GM12878 (cell line): ENCODE measurements around the gene SUSD1. TPM values are rescaled to one million over a fixed set of nuclear protein-coding genes. Genes with fewer than 3 reads are reported as not detected.

Experiments used
- ATAC-seq: fragments of 200-7000 bp; cut with Tn5 transposase; 3 replicates; pipeline ENCODE4 v1.9.1; 2020; ENCODE audit warnings: mild to moderate bottlenecking, moderate library complexity
- BruUV-seq: library from RNA; stranded (reverse); fragments of 400-500 nt; replicated peaks from 2 replicates; lab custom pipeline; 2021; lab: Mats Ljungman, UMichigan
- CTCF ChIA-PET: fragments of 300-600 bp; sonication (Branson Sonifier 250); formaldehyde crosslinking; extraction: SDS; loops from one replicate; lab custom pipeline; 2021; ENCODE audit warnings: inconsistent platforms; lab: Yijun Ruan, JAX
- POLR2A ChIA-PET: fragments of 350-600 bp; formaldehyde crosslinking; extraction: SDS; loops from one replicate; lab custom pipeline; 2021; ENCODE audit warnings: inconsistent platforms; lab: Charles Lee
- RAD21 ChIA-PET: fragments of 300-600 bp; sonication (Branson Sonifier 250); formaldehyde crosslinking; loops from one replicate; lab custom pipeline; 2023; ENCODE audit warnings: antibody characterized with exemption; ENCODE audit not compliant: unreplicated experiment; lab: Charles Lee
- SMC1A ChIA-PET: fragments of 300-600 bp; sonication (Branson Sonifier 250); formaldehyde crosslinking; loops from one replicate; lab custom pipeline; 2023; ENCODE audit not compliant: unreplicated experiment, uncharacterized antibody; lab: Charles Lee
- DNase-seq: peaks from one replicate; pipeline ENCODE4 v3.0.0-alpha.2; 2011; ENCODE audit warnings: low read depth, low spot score
- FAIRE-seq: peaks from 3 replicates; lab custom pipeline; 2011; peaks lifted over from hg19 to GRCh38; lab: Jason Lieb, UNC
- H2AFZ ChIP-seq: 2 replicates; pipeline ENCODE4 v1.6.0; 2011; ENCODE audit warnings: low read depth, low read length, control low read depth; ENCODE audit not compliant: control insufficient read depth
- H3K27ac ChIP-seq: 2 replicates; pipeline ENCODE4 v1.5.1; 2011; ENCODE audit warnings: control low read depth; ENCODE audit not compliant: control insufficient read depth, insufficient read depth
- H3K27me3 ChIP-seq, 2 experiments: replicated peaks in 1 of 2; 2 replicates each; pipeline versions ENCODE4 v1.6.0 to v1.6.1; 2011; ENCODE audit warnings: low read length in 1 of 2; ENCODE audit not compliant: control insufficient read depth in 2 of 2, insufficient read depth in 2 of 2
- H3K36me3 ChIP-seq, 2 experiments: 2 replicates each; pipeline ENCODE4 v1.5.1; 2011; ENCODE audit warnings: low read length in 1 of 2; ENCODE audit not compliant: control insufficient read depth in 2 of 2, insufficient read depth in 2 of 2
- H3K4me1 ChIP-seq: 2 replicates; pipeline ENCODE4 v1.6.1; 2011; ENCODE audit warnings: mild to moderate bottlenecking, low read length, moderate library complexity, mixed read lengths; ENCODE audit not compliant: control insufficient read depth, insufficient read depth
- H3K4me2 ChIP-seq: 2 replicates; pipeline ENCODE4 v1.6.0; 2011; ENCODE audit warnings: control low read depth; ENCODE audit not compliant: control insufficient read depth, insufficient read depth
- H3K4me3 ChIP-seq: fragments of 200-600 bp; sonication (generic); 2 replicates; pipeline ENCODE4 v1.5.1; 2016
- H3K79me2 ChIP-seq: 2 replicates; pipeline ENCODE4 v1.6.0; 2011; ENCODE audit warnings: low read length; ENCODE audit not compliant: control insufficient read depth, insufficient read depth
- H3K9ac ChIP-seq: 2 replicates; pipeline ENCODE4 v1.8.0; 2011; ENCODE audit warnings: low read length, control low read depth, mixed read lengths; ENCODE audit not compliant: control insufficient read depth, insufficient read depth
- H3K9me3 ChIP-seq: replicated peaks from 3 replicates; pipeline ENCODE4 v1.5.1; 2011; ENCODE audit warnings: mild to moderate bottlenecking, low read length; ENCODE audit not compliant: control insufficient read depth, insufficient read depth
- H4K20me1 ChIP-seq: 2 replicates; pipeline ENCODE4 v1.6.0; 2011; ENCODE audit not compliant: control insufficient read depth, insufficient read depth
- BCL11A ChIP-seq: IDR thresholded peaks from 2 replicates; pipeline ENCODE4 v1.6.1; 2011; ENCODE audit warnings: low read depth, low read length
- CHD2 ChIP-seq: IDR thresholded peaks from 2 replicates; pipeline ENCODE4 v1.6.1; 2011; ENCODE audit warnings: low read depth, low read length, improper control_type of control experiment, borderline replicate concordance
- E2F4 ChIP-seq: IDR thresholded peaks from 2 replicates; pipeline ENCODE4 v1.6.1; 2012; ENCODE audit warnings: low read depth, low read length, improper control_type of control experiment
- EZH2 ChIP-seq: IDR thresholded peaks from 2 replicates; pipeline ENCODE4 v1.6.1; 2012; ENCODE audit warnings: low read depth, mild to moderate bottlenecking, control low read depth, inconsistent platforms, low read length, borderline replicate concordance; ENCODE audit not compliant: control insufficient read depth
- IKZF1 ChIP-seq: fragments of 450-650 bp; conservative IDR thresholded peaks from 2 replicates; pipeline ENCODE4 v1.6.1; 2017; ENCODE audit warnings: antibody characterized with exemption, mild to moderate bottlenecking
- NR2F1 ChIP-seq: fragments of 450-650 bp; conservative IDR thresholded peaks from 2 replicates; pipeline ENCODE4 v1.6.1; 2017; ENCODE audit warnings: mild to moderate bottlenecking
- RELB ChIP-seq: fragments of 450-650 bp; IDR thresholded peaks from 2 replicates; pipeline ENCODE4 v1.6.1; 2017; ENCODE audit warnings: low read depth, mild to moderate bottlenecking, moderate library complexity
- RUNX3 ChIP-seq: IDR thresholded peaks from 2 replicates; pipeline ENCODE4 v1.6.1; 2012; ENCODE audit warnings: low read length, inconsistent platforms
- STAT1 ChIP-seq: fragments of 450-650 bp; conservative IDR thresholded peaks from 2 replicates; pipeline ENCODE4 v1.6.1; 2014; ENCODE audit warnings: antibody characterized with exemption, mild to moderate bottlenecking
- WGBS: methylation state at CpG from one replicate; pipeline ENCODE4 v1.1.6; 2016; ENCODE audit warnings: low lambda C conversion rate; ENCODE audit not compliant: insufficient replicate concordance, insufficient coverage; ENCODE audit errors: missing lambda C conversion rate; 5-methylcytosine and 5-hydroxymethylcytosine counted together
- in situ Hi-C: fragments of 300-500 bp; cut with MboI; formaldehyde crosslinking; loops from 9 replicates; pipeline ENCODE4 v1.14.3; 2018; ENCODE audit warnings: mixed read lengths
- intact Hi-C: fragments of 100-400 bp; cut with micrococcal nuclease; formaldehyde crosslinking; loops from one replicate; pipeline ENCODE4 v1.14.2; 2022; ENCODE audit not compliant: unreplicated experiment
- polyA plus RNA-seq, 11 experiments: library from polyadenylated mRNA; depleted of rRNA in 4 of 11; unstranded in 6 of 11; stranded (reverse) in 5 of 11; fragments of >200 nt; fragmentation: Nextera tagmentation in 4 of 11; fragmentation: Illumina TruSeq in 1 of 11; extraction: Ambion mirVana in 4 of 11; extraction: Trizol in 1 of 11; gene quantifications; 1 replicate in 1 of 11; 2 replicates in 10 of 11; pipeline versions ENCODE4 v1.2.1 to v1.2.3, GENCODE V29; 2011 to 2016; ENCODE audit warnings: inconsistent platforms in 2 of 11, missing spikeins in 2 of 11, low read depth in 1 of 11
- total RNA-seq, 4 experiments: library from RNA; depleted of rRNA in 3 of 4; stranded (reverse); fragments of >200 nt in 3 of 4; fragmentation: Illumina TruSeq in 1 of 4; extraction: Trizol in 1 of 4; gene quantifications; 2 replicates each; pipeline versions ENCODE4 v1.2.1 to v1.2.3, GENCODE V29; 2013 to 2021

SUSD1 gene
- total and polyA plus RNA-seq, 10 of the 15 experiments (the other 5 are each of a cell fraction or from before 2014, with no cell fraction given) = 6.7 to 20.8 (median 13.2) TPM

- TF ChIP-seq E2F4 (no peak), CHD2 (no peak)
Measured at GRCh38 chr9:112120030-112120341, 55.1 kb downstream of the SUSD1 start (continued).

- in situ Hi-C loops = no loop called here
- Histone ChIP-seq H3K9me3 (no peaks in the 10 kb centered on the region), H3K27me3 (no peaks in the 10 kb centered on the region), H3K36me3 (no peaks in the 10 kb centered on the region), H3K79me2 (no peaks in the 10 kb centered on the region), H4K20me1 (no peaks in the 10 kb centered on the region), H3K4me1 (no peaks in the 10 kb centered on the region), H3K27ac (no peak overlapping the region), H3K4me2 (no peak overlapping the region)
- no TSS peak for BruUV-seq
- FAIRE-seq (no peak), DNase-seq (no peak), ATAC-seq (no peak)
- intact Hi-C loops = no loop called here
- 76% methylated on average over 10 of the region's 10 CpGs for WGBS
- RAD21 ChIA-PET = no interaction called here
- POLR2A ChIA-PET = no interaction called here
- CTCF ChIA-PET = interaction anchor here (0.7 to 2.2 kb wide), 3 partner anchors 10 to 19 kb away, joined by 3 to 7 read pairs (median 5); no protein-coding TSS in a partner anchor
- no peak for TF ChIP-seq RUNX3
- TF ChIP-seq E2F4 = no peak
- TF ChIP-seq RELB = no peak
- TF ChIP-seq EZH2 = no peak
- TF ChIP-seq BCL11A = no peak
- TF ChIP-seq STAT1 = no peak
- TF ChIP-seq IKZF1 = no peak
- TF ChIP-seq NR2F1 = no peak
- TF ChIP-seq, all 136 proteins: peak for 0
- Histone ChIP-seq H2AFZ (no peak overlapping the region), H3K4me3 (no peak overlapping the region), H3K9ac (no peak overlapping the region)
- SMC1A ChIA-PET = interaction anchor here (1.1 to 1.7 kb wide), 3 partner anchors 12 to 242 kb away, joined by 4 to 6 read pairs (median 5); no protein-coding TSS in a partner anchor
Measured at GRCh38 chr9:112119225-112120029, 55.7 kb downstream of the SUSD1 start.
